DMS114 treated with DMSO at 0.1 percent for 48 hours (cell line): Measurements from ENCODE around the gene HOXC4.

ENCODE experiments used
- DNase-seq: peaks from one replicate; lab custom pipeline; 2025; ENCODE audit not compliant: unreplicated experiment; lab: John Stamatoyannopoulos, UW

HOXC4 gene

GRCh38 chr12:54053751-54054741, at the start of gene HOXC4:
TSS of gene HOXC4 (plus strand) at chr12:54053835. CDS start at chr12:54053923, 88 bp downstream.
- no peak for DNase-seq

- DNase-seq, result no peak
These were observed 49.4 kb upstream of the HOXC4 start for GRCh38 chr12:54004063-54004840.

- no peak for DNase-seq
These were observed 48.6 kb upstream of the HOXC4 start for GRCh38 chr12:54004841-54005530.

GRCh38 chr12:54005531-54005852, 48.1 kb upstream of the HOXC4 start:
- DNase-seq, result no peak

DNA sequence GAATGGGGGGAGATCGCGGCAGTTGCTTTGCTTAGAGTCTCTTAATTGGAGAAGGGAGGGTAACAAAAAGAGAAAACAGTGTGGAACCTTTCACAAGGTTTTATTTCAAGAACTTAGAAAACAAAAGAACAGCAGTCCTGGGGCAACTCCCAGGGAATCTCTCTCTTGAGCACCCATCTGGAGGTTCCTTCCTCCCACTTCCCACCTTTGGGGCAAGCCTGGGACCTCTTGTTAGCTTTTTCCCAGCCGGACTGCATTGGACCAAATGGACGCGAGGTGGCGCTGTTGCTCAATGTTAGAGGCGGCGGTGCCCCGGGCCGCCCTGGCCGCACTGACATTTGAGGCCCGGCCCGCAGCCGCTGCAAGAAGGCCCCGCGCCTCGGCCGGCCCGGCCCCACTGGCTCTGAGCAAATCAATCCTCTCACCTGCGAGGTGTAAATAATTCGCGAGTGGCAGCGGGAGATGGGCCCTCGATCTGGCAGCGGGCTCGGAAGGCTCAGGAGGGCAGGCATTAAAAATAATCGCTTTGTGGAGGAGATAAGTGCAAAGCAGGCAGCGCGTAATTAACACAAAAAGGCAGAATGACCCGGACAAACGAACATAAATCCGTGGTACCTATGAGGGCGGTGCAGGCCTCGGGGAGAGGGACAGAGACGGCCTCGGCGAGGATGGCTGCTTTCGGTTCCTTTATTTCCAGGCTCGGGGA, 47.6 kb upstream of the HOXC4 start:
- DNase-seq, result peak; percentile 80

DNA sequence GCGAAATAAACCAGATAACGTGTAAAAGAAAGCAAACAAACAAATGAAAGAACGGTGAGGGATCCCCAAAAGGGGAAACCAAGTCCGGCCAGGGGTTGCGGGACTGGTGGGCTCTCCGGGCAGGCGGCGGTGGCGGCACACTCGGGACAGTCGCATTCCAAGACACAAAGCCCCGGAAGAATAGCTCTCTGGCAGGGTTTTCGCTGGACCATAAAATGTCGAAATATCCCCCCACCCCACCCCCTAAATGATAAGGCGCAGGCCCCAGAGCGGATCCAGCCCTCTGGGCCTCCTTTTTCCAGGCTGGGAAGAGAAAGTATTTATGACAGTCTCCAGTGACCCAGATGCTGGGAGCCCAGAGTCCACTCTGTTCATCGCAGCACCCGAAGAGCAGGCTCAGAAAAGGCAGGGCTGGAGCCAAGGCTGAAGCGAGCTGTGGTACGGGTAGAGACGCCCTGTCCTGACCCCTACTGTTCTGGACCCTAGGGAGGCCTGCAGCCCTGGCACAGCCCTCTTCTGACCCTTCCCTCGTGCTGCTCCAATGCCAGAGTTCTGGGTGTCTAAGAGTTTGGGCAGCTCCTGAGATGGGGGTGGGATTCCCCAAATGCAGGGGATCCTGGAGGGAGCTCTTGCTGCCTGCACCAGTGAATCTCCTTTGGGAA, 46.9 kb upstream of the HOXC4 start:
- no peak for DNase-seq

GRCh38 chr12:54007538-54008259, 45.9 kb upstream of the HOXC4 start:
- no peak for DNase-seq

GRCh38 chr12:54008260-54008552, 45.4 kb upstream of the HOXC4 start:
- DNase-seq, result no peak

- no peak for DNase-seq
These were observed 44.2 kb upstream of the HOXC4 start for GRCh38 chr12:54009171-54010052.

- DNase-seq, result peak; percentile 38
These were observed 43.3 kb upstream of the HOXC4 start for GRCh38 chr12:54010053-54010971.

GRCh38 chr12:54010972-54011664, 42.5 kb upstream of the HOXC4 start:
- no peak for DNase-seq

GRCh38 chr12:54011665-54012532, 41.7 kb upstream of the HOXC4 start:
- DNase-seq, result no peak

DNA sequence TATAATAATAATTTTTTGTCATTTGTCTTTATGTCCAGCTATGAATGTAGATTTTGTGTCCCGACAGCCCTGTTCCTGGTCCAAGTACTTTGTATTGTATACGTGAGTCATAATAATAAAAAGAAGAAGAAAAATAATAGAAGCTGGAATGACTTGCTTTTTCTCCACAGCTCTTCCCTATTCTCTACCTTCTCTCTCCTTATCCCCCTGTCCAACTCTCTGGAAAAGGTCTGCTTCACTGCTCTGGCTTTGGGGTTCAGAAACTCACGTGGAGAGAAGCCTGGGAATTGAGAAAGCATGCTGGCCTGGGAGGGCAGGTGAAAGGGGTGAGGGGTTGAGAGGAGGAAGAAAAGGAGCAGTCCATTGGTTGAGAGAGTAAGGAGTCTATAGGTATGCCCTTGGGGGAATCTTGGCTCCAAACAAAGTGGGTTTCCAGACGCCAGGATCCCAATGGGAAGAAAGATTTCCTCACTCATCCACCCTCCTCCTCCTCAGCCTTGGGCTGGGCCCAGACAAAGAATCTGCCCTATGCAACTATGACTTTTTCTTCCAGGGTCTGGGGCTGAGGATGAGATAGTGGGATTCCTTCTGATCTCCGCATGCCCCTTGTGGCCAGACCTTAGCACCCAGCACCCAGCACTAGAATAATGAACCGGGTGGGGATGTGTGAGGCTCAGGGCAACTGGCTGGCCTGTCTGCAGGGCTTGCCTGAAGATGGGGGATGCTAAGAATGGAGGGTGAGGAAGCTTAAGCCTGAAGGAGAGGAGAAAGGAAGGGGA, 40.8 kb upstream of the HOXC4 start:
- peak; percentile 49 for DNase-seq

DNA sequence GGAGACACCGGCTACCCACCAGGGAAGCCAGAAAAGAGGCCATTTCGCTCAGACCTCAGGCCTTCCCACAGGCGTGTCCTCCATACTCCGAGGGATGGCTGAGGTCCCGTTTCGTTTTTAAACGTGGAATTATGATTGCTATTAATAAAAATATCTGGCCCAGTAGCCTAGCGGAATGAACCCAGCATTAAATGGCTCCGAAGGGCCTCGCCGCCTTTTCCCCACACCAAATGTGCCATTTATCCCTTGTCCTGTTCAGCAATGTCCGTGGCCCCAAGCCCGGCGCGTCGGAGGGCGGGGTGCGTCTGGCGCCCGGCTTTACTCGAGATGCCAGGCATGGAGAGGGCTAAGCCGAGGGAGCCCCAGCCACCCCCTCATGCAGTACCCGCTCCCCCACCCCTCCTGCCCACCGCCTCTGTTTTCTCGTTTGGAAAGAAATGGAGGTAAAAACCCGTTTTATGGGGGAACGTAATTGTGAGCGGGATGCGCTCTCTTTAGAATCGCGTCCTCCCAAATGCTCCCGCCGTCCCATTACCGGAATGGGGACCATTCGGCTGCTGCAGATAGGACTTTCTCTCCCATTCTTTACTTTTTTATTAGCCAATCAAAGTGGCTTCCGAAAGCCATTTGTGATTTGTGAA, 39.1 kb upstream of the HOXC4 start:
- DNase-seq, result no peak
